Panc1 (cell line): Measurements from ENCODE around the gene GGT5. TPM values are rescaled to one million over a fixed set of nuclear protein-coding genes. Genes with fewer than 3 reads are reported as not detected.
"Not testable (repeated sequence)": the region's sequence is repeated elsewhere in the genome, so short reads cannot be mapped to it uniquely, and the experiment has no call there.

Experiments
- ATAC-seq: fragments of 200-7000 bp; cut with Tn5 transposase; 2 replicates; pipeline ENCODE4 v1.9.1; 2020; ENCODE audit warnings: mild to moderate bottlenecking, moderate library complexity
- Bru-seq: library from RNA; stranded (reverse); fragments of 400-500 nt; gene quantifications from one replicate; lab custom pipeline; 2021; lab: Mats Ljungman, UMichigan
- BruChase-seq, 2 experiments: library from RNA; stranded (reverse); fragments of 400-500 nt; gene quantifications; one replicate each; lab custom pipeline; 2021; lab: Mats Ljungman, UMichigan
- BruUV-seq: library from RNA; stranded (reverse); fragments of 400-500 nt; replicated peaks from 2 replicates; lab custom pipeline; 2021; lab: Mats Ljungman, UMichigan
- CTCF ChIA-PET: fragments of 300-600 bp; sonication (Branson Sonifier 250); formaldehyde crosslinking; loops from one replicate; lab custom pipeline; 2022; ENCODE audit warnings: antibody characterized with exemption; lab: Charles Lee
- POLR2A ChIA-PET: fragments of 300-600 bp; sonication (Branson Sonifier 250); formaldehyde crosslinking; loops from one replicate; lab custom pipeline; 2022; ENCODE audit warnings: antibody characterized with exemption; lab: Charles Lee
- DNase-seq: peaks from one replicate; pipeline ENCODE4 v3.0.0-alpha.2; 2010; ENCODE audit warnings: low read depth, low spot score
- H3K27ac ChIP-seq: 2 replicates; pipeline ENCODE4 v1.5.1; 2011; ENCODE audit warnings: mild to moderate bottlenecking, low read length, inconsistent platforms
- H3K27me3 ChIP-seq: fragments of 200-500 bp; sonication (Bioruptor generic); 2 replicates; pipeline ENCODE4 v1.6.0; 2014; ENCODE audit warnings: low read length, inconsistent platforms; ENCODE audit not compliant: control insufficient read depth, insufficient read depth
- H3K36me3 ChIP-seq: fragments of 200-500 bp; sonication (Bioruptor generic); 2 replicates; pipeline ENCODE4 v1.5.1; 2014; ENCODE audit warnings: inconsistent platforms, mild to moderate bottlenecking, low read length, moderate library complexity; ENCODE audit not compliant: control insufficient read depth, insufficient read depth
- H3K4me1 ChIP-seq: 2 replicates; pipeline ENCODE4 v1.5.1; 2011; ENCODE audit warnings: inconsistent platforms, mild to moderate bottlenecking, low read length, moderate library complexity; ENCODE audit not compliant: control insufficient read depth, insufficient read depth
- H3K4me3 ChIP-seq, 2 experiments: 2 replicates each; pipeline ENCODE4 v1.5.1; 2011 to 2012; ENCODE audit warnings: low read depth in 2 of 2, low read length in 2 of 2, mild to moderate bottlenecking in 2 of 2, inconsistent platforms in 1 of 2, moderate library complexity in 1 of 2
- H3K9me3 ChIP-seq: fragments of 200-500 bp; sonication (Bioruptor generic); 2 replicates; pipeline ENCODE4 v1.5.1; 2014; ENCODE audit warnings: low read depth, mild to moderate bottlenecking, inconsistent platforms, low read length, moderate library complexity; ENCODE audit not compliant: control insufficient read depth, insufficient read depth
- CTCF ChIP-seq: fragments of 450-650 bp; IDR thresholded peaks from 2 replicates; pipeline ENCODE4 v1.5.1; 2017; ENCODE audit warnings: mild to moderate bottlenecking
- POLR2AphosphoS5 ChIP-seq: IDR thresholded peaks from 2 replicates; pipeline ENCODE4 v1.6.1; 2012; ENCODE audit warnings: mild to moderate bottlenecking, low read depth, low read length, moderate library complexity
- REST ChIP-seq, 2 experiments: IDR thresholded peaks; 2 replicates each; pipeline ENCODE4 v1.6.1; 2011 to 2012; ENCODE audit warnings: low read depth in 2 of 2, control low read depth in 1 of 2, low read length in 1 of 2, mild to moderate bottlenecking in 1 of 2, moderate library complexity in 1 of 2; ENCODE audit not compliant: insufficient read depth in 1 of 2
- SIN3A ChIP-seq: IDR thresholded peaks from 2 replicates; pipeline ENCODE4 v1.6.1; 2012; ENCODE audit warnings: low read depth, mild to moderate bottlenecking, low read length, moderate library complexity, borderline replicate concordance; ENCODE audit not compliant: insufficient read depth
- in situ Hi-C: cut with HindIII; loops from 2 replicates; pipeline ENCODE4 v1.10.0; 2016; ENCODE audit warnings: low sequenced_read_pairs, low pct_unique_long_range_greater_than_20kb
- intact Hi-C: fragments of 100-400 bp; cut with micrococcal nuclease; formaldehyde crosslinking; loops from one replicate; pipeline ENCODE4 v1.10.0; 2022; ENCODE audit not compliant: unreplicated experiment
- long read RNA-seq: library from polyadenylated mRNA; unstranded; transcript quantifications from one replicate; pipeline ENCODE4 v2.0.0, GENCODE V29; 2021; ENCODE audit not compliant: unreplicated experiment
- polyA plus RNA-seq: library from polyadenylated mRNA; unstranded; fragments of >200 nt; gene quantifications from one replicate; pipeline ENCODE4 v1.2.1, GENCODE V29; 2012; ENCODE audit warnings: missing spikeins; ENCODE audit not compliant: insufficient read length
- total RNA-seq: library from RNA; stranded (reverse); gene quantifications from one replicate; pipeline ENCODE4 v1.2.1, GENCODE V29; 2021; ENCODE audit not compliant: unreplicated experiment

The GGT5 gene
- 3.6 TPM for total RNA-seq
- polyA plus RNA-seq = 3.3 TPM
- percentile 37 among the genes with signal in this experiment for Bru-seq, nascent RNA
- BruChase-seq, experiment 1, labeled RNA remaining after a 2-hour chase = percentile 35 among the genes with signal in this experiment
- percentile 33 among the genes with signal in this experiment for BruChase-seq, experiment 2, labeled RNA remaining after a 6-hour chase
- long read RNA-seq, partial matches to known transcripts = 0 of 9 reads
- long read RNA-seq, other reads (novel, unspliced or antisense) = 6 of 9 reads

GRCh38 chr22:24245030-24245431 is at the start of gene GGT5:
GGT5 (minus strand) TSS chr22:24245082; CDS start chr22:24244725, 357 bp downstream.
- H3K27me3 ChIP-seq, BruUV-seq, intact Hi-C loops, in situ Hi-C loops, DNase-seq, ATAC-seq, H3K36me3 ChIP-seq, H3K9me3 ChIP-seq: not testable (repeated sequence)
- ChIA-PET POLR2A (interaction anchor here (0.6 kb wide), 1 partner anchor 225 kb away, joined by 3 read pairs; no protein-coding TSS in a partner anchor), CTCF (interaction anchor here (1.5 kb wide), 1 partner anchor 55 kb away, joined by 6 read pairs; no protein-coding TSS in a partner anchor)
- Histone ChIP-seq H3K4me3 (peak within 1 kb of the TSS in 1 of 2 experiments; percentile 12; a peak in 1 of 4 replicates), H3K27ac (peak within 1 kb of the TSS; percentile 65), H3K4me1 (peaks cover 18% of the 10 kb centered on the region)

- H3K36me3 ChIP-seq, ATAC-seq, in situ Hi-C loops, H3K4me3 ChIP-seq, H3K27ac ChIP-seq, DNase-seq, POLR2A ChIA-PET, BruUV-seq, CTCF ChIA-PET, H3K9me3 ChIP-seq, H3K27me3 ChIP-seq, intact Hi-C loops: not testable (repeated sequence)
- H3K4me1 ChIP-seq = peaks cover 19% of the 10 kb centered on the region
Observed at GRCh38 chr22:24292202-24292830, 47.4 kb upstream of the GGT5 start.

- Histone ChIP-seq H3K4me3 (no peak overlapping the region), H3K36me3 (no peaks in the 10 kb centered on the region), H3K4me1 (peaks cover 19% of the 10 kb centered on the region), H3K27ac (peak overlapping the region; percentile 51; the same call in 1 of the 2 replicates), H3K9me3 (no peaks in the 10 kb centered on the region), H3K27me3 (no peaks in the 10 kb centered on the region)
- ChIA-PET CTCF (no interaction called here), POLR2A (no interaction called here)
- BruUV-seq = no TSS peak
- TF ChIP-seq REST (IDR thresholded peaks at IDR 0.05; ENCODE audit: insufficient read depth in 1 of 2, low read depth in 2 of 2, low read length in 1 of 2) (no peak), POLR2AphosphoS5 (no peak), CTCF (no peak), SIN3A (no peak)
- no peak for ATAC-seq
- no peak for DNase-seq
- intact Hi-C loops = no loop called here
- in situ Hi-C loops = no loop called here
Observed at GRCh38 chr22:24291515-24292201, 46.8 kb upstream of the GGT5 start.
